OCI-LY3 (cell line): ENCODE measurements around the gene ELP2.

Source experiments
- H2AFZ ChIP-seq: fragments of 200-600, 300-600 bp; shearing (Covaris generic); 2 replicates; pipeline ENCODE4 v1.6.0; 2014; ENCODE audit warnings: antibody characterized with exemption, low read depth, low read length
- H3K27ac ChIP-seq: fragments of 200-600, 300-600 bp; sonication (generic); 2 replicates; pipeline ENCODE4 v1.5.1; 2014; ENCODE audit warnings: mild to moderate bottlenecking, low read length, moderate library complexity, mixed read lengths
- H3K27me3 ChIP-seq: fragments of 200-600, 300-600 bp; sonication (generic); 2 replicates; pipeline ENCODE4 v1.6.1; 2014; ENCODE audit warnings: low read depth, low read length, mixed read lengths
- H3K36me3 ChIP-seq: fragments of 200-600, 300-600 bp; sonication (generic); replicated peaks from 2 replicates; pipeline ENCODE3; 2014; ENCODE audit warnings: low read depth, low read length, mixed read lengths
- H3K4me1 ChIP-seq: fragments of 300-600, 200-600 bp; sonication (generic); 2 replicates; pipeline ENCODE4 v1.6.1; 2014; ENCODE audit warnings: low read length, mixed read lengths
- H3K4me2 ChIP-seq: fragments of 200-600, 300-600 bp; sonication (generic); 2 replicates; pipeline ENCODE4 v1.6.1; 2014; ENCODE audit warnings: low read length, mixed read lengths
- H3K4me3 ChIP-seq: fragments of 300-600, 200-600 bp; sonication (generic); 2 replicates; pipeline ENCODE4 v1.5.1; 2014; ENCODE audit warnings: antibody characterized with exemption, mild to moderate bottlenecking, low read length, moderate library complexity
- H3K79me2 ChIP-seq: fragments of 300-600, 200-600 bp; shearing (Covaris generic); 2 replicates; pipeline ENCODE4 v1.6.1; 2014; ENCODE audit warnings: mild to moderate bottlenecking, low read length, mixed read lengths
- H3K9ac ChIP-seq: fragments of 300-600, 200-600 bp; shearing (Covaris generic); 2 replicates; pipeline ENCODE4 v1.6.0; 2014; ENCODE audit warnings: mild to moderate bottlenecking, low read length, moderate library complexity
- H3K9me3 ChIP-seq: fragments of 200-600, 300-600 bp; shearing (Covaris generic); 2 replicates; pipeline ENCODE4 v1.6.1; 2014; ENCODE audit warnings: low read length, mixed read lengths; ENCODE audit not compliant: insufficient read depth
- H4K20me1 ChIP-seq: fragments of 200-600, 300-600 bp; sonication (generic); 2 replicates; pipeline ENCODE4 v1.6.1; 2016; ENCODE audit warnings: low read length, mixed read lengths; ENCODE audit not compliant: insufficient read depth
- EZH2phosphoT487 ChIP-seq: fragments of 200-600 bp; shearing (Covaris generic); IDR thresholded peaks from 2 replicates; pipeline ENCODE4 v1.6.1; 2018; ENCODE audit warnings: antibody characterized with exemption, mixed run types, low read depth
- TF ChIP-seq, protein P1 (sequence below): fragments of 200-600, 300-600 bp; sonication (generic); IDR thresholded peaks from 2 replicates; pipeline ENCODE4 v1.5.1; 2014; ENCODE audit warnings: antibody characterized with exemption, low read length, low read depth

Gene ELP2

DNA sequence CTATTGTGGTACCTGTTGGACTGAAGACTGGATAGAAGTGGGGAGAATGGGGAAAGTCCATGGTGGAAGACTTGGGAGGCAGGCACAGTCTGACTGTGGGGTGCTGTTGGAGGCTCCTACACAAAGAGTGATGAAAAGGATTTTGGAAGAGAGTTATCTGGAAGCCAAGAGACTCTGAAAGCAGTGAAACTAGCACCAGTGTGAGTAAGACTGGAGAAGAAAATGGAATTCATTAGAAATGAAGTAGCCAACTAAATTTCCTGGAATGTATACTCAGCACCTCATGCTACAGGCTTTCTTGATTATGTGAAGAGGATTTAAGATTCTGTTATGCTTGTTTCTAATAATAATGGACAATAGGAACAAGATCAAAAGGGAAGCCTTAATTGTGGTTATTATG, 27.7 kb downstream of the ELP2 start:
- Histone ChIP-seq H3K4me1 (peaks cover 4% of the 10 kb centered on the region; the same call in 1 of the 2 replicates), H3K27ac (no peak overlapping the region), H3K9me3 (no peaks in the 10 kb centered on the region), H3K27me3 (no peaks in the 10 kb centered on the region), H3K4me3 (no peak overlapping the region), H2AFZ (no peak overlapping the region), H3K4me2 (no peak overlapping the region), H4K20me1 (0 out of 2 replicates have a peak, but pooled peaks cover 4% of the 10 kb centered on the region), H3K9ac (no peak overlapping the region), H3K79me2 (0 out of 2 replicates have a peak, but pooled peaks cover 4% of the 10 kb centered on the region), H3K36me3 (peaks cover 62% of the 10 kb centered on the region)
- TF ChIP-seq, protein P1, sequence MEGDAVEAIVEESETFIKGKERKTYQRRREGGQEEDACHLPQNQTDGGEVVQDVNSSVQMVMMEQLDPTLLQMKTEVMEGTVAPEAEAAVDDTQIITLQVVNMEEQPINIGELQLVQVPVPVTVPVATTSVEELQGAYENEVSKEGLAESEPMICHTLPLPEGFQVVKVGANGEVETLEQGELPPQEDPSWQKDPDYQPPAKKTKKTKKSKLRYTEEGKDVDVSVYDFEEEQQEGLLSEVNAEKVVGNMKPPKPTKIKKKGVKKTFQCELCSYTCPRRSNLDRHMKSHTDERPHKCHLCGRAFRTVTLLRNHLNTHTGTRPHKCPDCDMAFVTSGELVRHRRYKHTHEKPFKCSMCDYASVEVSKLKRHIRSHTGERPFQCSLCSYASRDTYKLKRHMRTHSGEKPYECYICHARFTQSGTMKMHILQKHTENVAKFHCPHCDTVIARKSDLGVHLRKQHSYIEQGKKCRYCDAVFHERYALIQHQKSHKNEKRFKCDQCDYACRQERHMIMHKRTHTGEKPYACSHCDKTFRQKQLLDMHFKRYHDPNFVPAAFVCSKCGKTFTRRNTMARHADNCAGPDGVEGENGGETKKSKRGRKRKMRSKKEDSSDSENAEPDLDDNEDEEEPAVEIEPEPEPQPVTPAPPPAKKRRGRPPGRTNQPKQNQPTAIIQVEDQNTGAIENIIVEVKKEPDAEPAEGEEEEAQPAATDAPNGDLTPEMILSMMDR = no peak

DNA sequence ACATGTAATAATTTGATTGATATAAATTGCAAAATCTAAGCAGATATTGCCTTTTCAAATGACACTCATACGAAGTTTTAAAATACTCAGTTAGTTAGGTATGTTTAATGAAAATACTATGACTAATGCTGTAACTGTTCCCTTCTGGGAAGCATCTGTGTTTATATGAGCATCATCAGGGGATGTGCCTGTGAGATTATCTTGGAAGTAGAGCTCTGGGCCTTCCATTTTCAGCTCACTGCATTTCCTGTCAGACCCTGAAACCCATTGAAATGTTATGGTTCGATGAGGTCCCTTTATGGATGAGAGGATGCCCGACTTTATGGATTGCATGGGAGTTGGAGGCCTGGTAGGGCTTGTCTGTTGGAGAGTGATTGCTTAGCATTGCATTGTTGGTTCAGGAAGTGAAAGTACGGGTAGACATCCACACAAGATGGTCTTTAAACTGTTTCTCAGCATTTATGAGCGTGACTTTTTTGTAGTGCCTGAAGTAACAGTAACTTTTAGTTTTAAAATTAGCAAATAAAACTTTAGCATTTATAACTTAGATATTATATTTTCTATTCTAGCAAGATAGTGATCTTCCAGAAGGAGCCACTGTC, 28.7 kb downstream of the ELP2 start:
- no peak overlapping the region for H3K9ac ChIP-seq
- H3K4me3 ChIP-seq = no peak overlapping the region
- no peak overlapping the region for H3K4me2 ChIP-seq
- H3K27ac ChIP-seq = no peak overlapping the region
- peaks cover 4% of the 10 kb centered on the region; the same call in 1 of the 2 replicates for H3K4me1 ChIP-seq
- 0 out of 2 replicates have a peak, but pooled peaks cover 4% of the 10 kb centered on the region for H3K79me2 ChIP-seq
- no peaks in the 10 kb centered on the region for H3K27me3 ChIP-seq
- no peaks in the 10 kb centered on the region for H3K9me3 ChIP-seq
- H2AFZ ChIP-seq = no peak overlapping the region
- 0 out of 2 replicates have a peak, but pooled peaks cover 4% of the 10 kb centered on the region for H4K20me1 ChIP-seq
- H3K36me3 ChIP-seq = peaks cover 57% of the 10 kb centered on the region
- TF ChIP-seq, protein P1 = no peak
- no peak for TF ChIP-seq EZH2phosphoT487

DNA sequence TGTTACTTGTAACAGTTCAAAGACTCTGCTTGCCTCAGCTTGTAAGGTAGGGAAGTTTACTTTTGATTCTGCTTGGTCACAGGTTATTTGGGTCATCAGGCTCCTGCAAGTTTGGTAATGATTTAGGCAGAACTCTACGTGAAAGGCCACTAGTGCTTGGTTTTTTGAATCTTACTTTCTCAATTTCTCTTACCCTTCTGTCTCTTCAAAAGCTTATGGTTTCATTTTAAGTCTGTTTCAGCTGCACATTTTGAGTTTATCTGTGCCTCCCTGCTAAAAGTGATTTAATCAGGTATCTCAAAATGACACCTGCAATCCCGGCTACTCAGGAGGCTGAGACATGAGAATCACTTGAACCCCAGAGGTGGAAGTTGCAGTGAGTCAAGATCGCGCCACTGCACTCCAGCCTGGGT, 31.3 kb downstream of the ELP2 start:
- H3K27me3 ChIP-seq = no peaks in the 10 kb centered on the region
- no peak overlapping the region for H3K9ac ChIP-seq
- H3K4me2 ChIP-seq = no peak overlapping the region
- H3K4me1 ChIP-seq = peaks cover 4% of the 10 kb centered on the region; the same call in 1 of the 2 replicates
- H2AFZ ChIP-seq = no peak overlapping the region
- TF ChIP-seq EZH2phosphoT487 = no peak
- TF ChIP-seq, protein P1 = no peak
- no peak overlapping the region for H3K4me3 ChIP-seq
- H3K79me2 ChIP-seq = 0 out of 2 replicates have a peak, but pooled peaks cover 4% of the 10 kb centered on the region
- no peak overlapping the region for H3K27ac ChIP-seq
- H4K20me1 ChIP-seq = 0 out of 2 replicates have a peak, but pooled peaks cover 4% of the 10 kb centered on the region
- no peaks in the 10 kb centered on the region for H3K9me3 ChIP-seq
- H3K36me3 ChIP-seq = peaks cover 63% of the 10 kb centered on the region

DNA sequence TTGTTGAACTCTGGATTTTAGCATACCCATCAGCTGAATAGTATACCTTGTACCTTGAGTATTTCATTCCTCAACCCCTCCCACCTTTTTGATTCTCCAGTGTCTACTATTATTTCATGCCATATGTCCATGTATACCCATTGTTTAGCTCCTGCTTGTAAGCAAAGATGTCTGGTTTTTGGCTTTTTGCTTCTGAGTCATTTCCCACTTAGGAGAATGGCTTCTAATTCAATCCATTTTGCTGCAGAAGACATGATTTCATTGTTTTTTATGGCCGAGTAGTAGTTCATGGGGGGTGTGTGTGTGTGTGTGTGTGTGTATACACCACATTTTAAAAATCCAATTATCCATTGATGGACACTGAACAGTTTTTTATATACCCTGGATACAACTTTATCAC, 33.3 kb downstream of the ELP2 start:
- no peak overlapping the region for H2AFZ ChIP-seq
- peaks cover 4% of the 10 kb centered on the region; the same call in 1 of the 2 replicates for H3K4me1 ChIP-seq
- no peak overlapping the region for H3K4me3 ChIP-seq
- H3K27me3 ChIP-seq = no peaks in the 10 kb centered on the region
- peaks cover 57% of the 10 kb centered on the region for H3K36me3 ChIP-seq
- H3K9ac ChIP-seq = no peak overlapping the region
- H3K4me2 ChIP-seq = no peak overlapping the region
- H3K27ac ChIP-seq = no peak overlapping the region
- H3K79me2 ChIP-seq = 0 out of 2 replicates have a peak, but pooled peaks cover 4% of the 10 kb centered on the region
- H4K20me1 ChIP-seq = no peaks in the 10 kb centered on the region
- H3K9me3 ChIP-seq = no peaks in the 10 kb centered on the region
- TF ChIP-seq, protein P1 = no peak
- no peak for TF ChIP-seq EZH2phosphoT487
